Thyroid gland (tissue), 4 donors: Measurements from ENCODE around the gene ADGRE3.

ENCODE experiments used
- POLR2A ChIP-seq, 2 donors: fragments of 450-650 bp; IDR thresholded peaks; one replicate each; pipeline ENCODE4 v1.6.1; 2017; ENCODE audit warnings: antibody characterized with exemption in 2 of 2, mild to moderate bottlenecking in 2 of 2, moderate library complexity in 1 of 2
- TF ChIP-seq, protein P1 (sequence below), 6 experiments: fragments of 200-600 bp in 3 of 6; fragments of 450-650 bp in 3 of 6; sonication (generic) in 3 of 6; IDR thresholded peaks; one replicate each; pipeline ENCODE4 v1.5.1; 2016 to 2019; ENCODE audit warnings: antibody characterized with exemption in 6 of 6, mild to moderate bottlenecking in 2 of 6, inconsistent platforms in 1 of 6, moderate library complexity in 1 of 6

DNA sequence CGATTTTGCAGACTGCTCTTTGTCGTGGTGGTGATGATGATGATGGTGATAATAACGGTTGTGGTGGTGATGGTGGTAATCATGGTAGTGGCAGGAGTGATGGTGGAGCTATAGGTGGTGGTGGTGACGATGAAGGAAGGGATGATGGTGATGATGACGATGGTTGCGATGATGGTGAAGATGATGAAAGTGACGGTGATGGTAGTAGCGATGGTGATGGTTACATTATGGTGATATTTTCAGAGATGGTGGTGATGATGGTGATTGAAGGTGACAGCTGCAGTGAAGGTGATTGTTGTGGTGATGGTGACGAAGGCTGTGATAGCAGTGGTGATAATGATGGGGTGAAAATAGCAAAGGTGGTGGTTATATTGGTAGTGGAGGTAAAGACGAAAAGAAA is 2.1 kb upstream of the ADGRE3 start:
- no peak for TF ChIP-seq POLR2A (IDR thresholded peaks at IDR 0.05)
- TF ChIP-seq, protein P1, sequence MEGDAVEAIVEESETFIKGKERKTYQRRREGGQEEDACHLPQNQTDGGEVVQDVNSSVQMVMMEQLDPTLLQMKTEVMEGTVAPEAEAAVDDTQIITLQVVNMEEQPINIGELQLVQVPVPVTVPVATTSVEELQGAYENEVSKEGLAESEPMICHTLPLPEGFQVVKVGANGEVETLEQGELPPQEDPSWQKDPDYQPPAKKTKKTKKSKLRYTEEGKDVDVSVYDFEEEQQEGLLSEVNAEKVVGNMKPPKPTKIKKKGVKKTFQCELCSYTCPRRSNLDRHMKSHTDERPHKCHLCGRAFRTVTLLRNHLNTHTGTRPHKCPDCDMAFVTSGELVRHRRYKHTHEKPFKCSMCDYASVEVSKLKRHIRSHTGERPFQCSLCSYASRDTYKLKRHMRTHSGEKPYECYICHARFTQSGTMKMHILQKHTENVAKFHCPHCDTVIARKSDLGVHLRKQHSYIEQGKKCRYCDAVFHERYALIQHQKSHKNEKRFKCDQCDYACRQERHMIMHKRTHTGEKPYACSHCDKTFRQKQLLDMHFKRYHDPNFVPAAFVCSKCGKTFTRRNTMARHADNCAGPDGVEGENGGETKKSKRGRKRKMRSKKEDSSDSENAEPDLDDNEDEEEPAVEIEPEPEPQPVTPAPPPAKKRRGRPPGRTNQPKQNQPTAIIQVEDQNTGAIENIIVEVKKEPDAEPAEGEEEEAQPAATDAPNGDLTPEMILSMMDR (IDR thresholded peaks at IDR 0.05), result no peak
